Hepatocyte (in vitro differentiated cells): ENCODE results near the gene APC2.

Experiments used
- EZH2 ChIP-seq: fragments of 200-600 bp; sonication (generic); IDR thresholded peaks from 2 replicates; pipeline ENCODE4 v1.6.1; 2016; ENCODE audit warnings: antibody characterized with exemption, mild to moderate bottlenecking, borderline replicate concordance
- EZH2phosphoT487 ChIP-seq: fragments of 200-600 bp; sonication (generic); IDR thresholded peaks from one replicate; pipeline ENCODE4 v1.6.1; 2018; ENCODE audit warnings: antibody characterized with exemption, mild to moderate bottlenecking, low read depth, moderate library complexity; ENCODE audit not compliant: unreplicated experiment, severe bottlenecking
- TF ChIP-seq, protein P1 (sequence below): fragments of 200-600 bp; sonication (generic); IDR thresholded peaks from 2 replicates; pipeline ENCODE4 v1.5.1; 2016; ENCODE audit warnings: antibody characterized with exemption, mild to moderate bottlenecking; ENCODE audit not compliant: poor library complexity

GRCh38 chr19:1455002-1455335 is 5.0 kb downstream of the APC2 start:
- TF ChIP-seq, protein P1, sequence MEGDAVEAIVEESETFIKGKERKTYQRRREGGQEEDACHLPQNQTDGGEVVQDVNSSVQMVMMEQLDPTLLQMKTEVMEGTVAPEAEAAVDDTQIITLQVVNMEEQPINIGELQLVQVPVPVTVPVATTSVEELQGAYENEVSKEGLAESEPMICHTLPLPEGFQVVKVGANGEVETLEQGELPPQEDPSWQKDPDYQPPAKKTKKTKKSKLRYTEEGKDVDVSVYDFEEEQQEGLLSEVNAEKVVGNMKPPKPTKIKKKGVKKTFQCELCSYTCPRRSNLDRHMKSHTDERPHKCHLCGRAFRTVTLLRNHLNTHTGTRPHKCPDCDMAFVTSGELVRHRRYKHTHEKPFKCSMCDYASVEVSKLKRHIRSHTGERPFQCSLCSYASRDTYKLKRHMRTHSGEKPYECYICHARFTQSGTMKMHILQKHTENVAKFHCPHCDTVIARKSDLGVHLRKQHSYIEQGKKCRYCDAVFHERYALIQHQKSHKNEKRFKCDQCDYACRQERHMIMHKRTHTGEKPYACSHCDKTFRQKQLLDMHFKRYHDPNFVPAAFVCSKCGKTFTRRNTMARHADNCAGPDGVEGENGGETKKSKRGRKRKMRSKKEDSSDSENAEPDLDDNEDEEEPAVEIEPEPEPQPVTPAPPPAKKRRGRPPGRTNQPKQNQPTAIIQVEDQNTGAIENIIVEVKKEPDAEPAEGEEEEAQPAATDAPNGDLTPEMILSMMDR, result no peak
- TF ChIP-seq EZH2phosphoT487 (no peak), EZH2 (no peak)
